Vagina (tissue), 2 donors: ENCODE results near the gene MRPS18B. TPM values are rescaled to one million over a fixed set of nuclear protein-coding genes. Genes with fewer than 3 reads are reported as not detected.

Source experiments
- DNase-seq, 2 donors: peaks; one replicate each; pipeline ENCODE4 v3.0.0-alpha.2; 2017; ENCODE audit errors: extremely low spot score in 2 of 2
- H3K27ac ChIP-seq: fragments of 200-600 bp; sonication (generic); one replicate; pipeline ENCODE4 v1.5.1; 2019
- H3K27me3 ChIP-seq: fragments of 200-600 bp; sonication (generic); one replicate; pipeline ENCODE4 v1.5.1; 2019
- H3K36me3 ChIP-seq, 2 donors: fragments of 200-600 bp; sonication (generic); one replicate each; pipeline ENCODE4 v1.5.1; 2017 to 2019
- H3K4me1 ChIP-seq: fragments of 200-600 bp; sonication (generic); one replicate; pipeline ENCODE4 v1.5.1; 2019
- H3K4me3 ChIP-seq, 2 donors: fragments of 200-600 bp; sonication (generic); 1 replicate in 1 of 2; 2 replicates in 1 of 2; pipeline ENCODE4 v1.5.1; 2016 to 2019
- H3K9me3 ChIP-seq: fragments of 200-600 bp; sonication (generic); one replicate; pipeline ENCODE4 v1.5.1; 2019
- POLR2A ChIP-seq, 2 donors: fragments of 450-650 bp; IDR thresholded peaks; one replicate each; pipeline ENCODE4 v1.6.1; 2017; ENCODE audit warnings: antibody characterized with exemption in 2 of 2, mild to moderate bottlenecking in 2 of 2, moderate library complexity in 2 of 2
- POLR2AphosphoS5 ChIP-seq, 2 donors: sonication (generic); formaldehyde crosslinking; IDR thresholded peaks; one replicate each; pipeline ENCODE4 v1.9.0; 2017; ENCODE audit warnings: antibody characterized with exemption in 2 of 2, mild to moderate bottlenecking in 2 of 2, low read depth in 1 of 2; ENCODE audit not compliant: insufficient read depth in 1 of 2
- intact Hi-C: fragments of 100-400 bp; cut with DNase I; formaldehyde crosslinking; loops from one replicate; pipeline ENCODE4 v1.15.1; 2023
- microRNA counts, 2 donors: library from miRNA; unstranded; fragments of <30 nt; microRNA quantifications; one replicate each; lab custom pipeline; 2016 to 2017
- microRNA-seq: library from miRNA; unstranded; fragments of <30 nt; microRNA quantifications from one replicate; pipeline ENCODE4, GENCODE V29; 2017; ENCODE audit warnings: borderline number of aligned reads, borderline replicate concordance
- small RNA-seq: library from RNA; depleted of rRNA; stranded (forward); fragments of <200 nt; gene quantifications from one replicate; pipeline ENCODE3, GENCODE V24; 2016
- total RNA-seq: library from RNA; depleted of rRNA; stranded (reverse); fragments of >200 nt; gene quantifications from one replicate; pipeline ENCODE4 v1.2.3, GENCODE V29; 2016
- TF ChIP-seq, protein P1 (sequence below), 3 experiments: fragments of 450-650 bp in 2 of 3; fragments of 200-600 bp in 1 of 3; sonication (generic) in 1 of 3; IDR thresholded peaks; one replicate each; pipeline ENCODE4 v1.5.1; 2017 to 2019; ENCODE audit warnings: antibody characterized with exemption in 3 of 3, mild to moderate bottlenecking in 2 of 3, moderate library complexity in 2 of 3

The MRPS18B gene
- total RNA-seq, 1 donor from 2014 or later: 21.6 TPM

GRCh38 chr6:30672445-30673253, 55.0 kb downstream of the MRPS18B start, which contains the start of gene DHX16:
Gene DHX16 (minus strand): TSS chr6:30673006. CDS start chr6:30672841, 165 bp downstream.
- Histone ChIP-seq H3K4me1 (peaks cover 20% of the 10 kb centered on the region), H3K27me3 (no peaks in the 10 kb centered on the region), H3K36me3 (peaks cover 0 to 50% of the 10 kb centered on the region in 2 donors), H3K4me3 (peak within 1 kb of the TSS; percentile 77 to 80), H3K27ac (peak within 1 kb of the TSS; percentile 75), H3K9me3 (no peaks in the 10 kb centered on the region)
- intact Hi-C loops: no loop called here
- TF ChIP-seq POLR2A (IDR thresholded peaks at IDR 0.05) (no peak), POLR2AphosphoS5 (IDR thresholded peaks at IDR 0.05; ENCODE audit: insufficient read depth in 1 of 2, low read depth in 1 of 2) (peak; percentile 87 to 100)
- TF ChIP-seq, protein P1, sequence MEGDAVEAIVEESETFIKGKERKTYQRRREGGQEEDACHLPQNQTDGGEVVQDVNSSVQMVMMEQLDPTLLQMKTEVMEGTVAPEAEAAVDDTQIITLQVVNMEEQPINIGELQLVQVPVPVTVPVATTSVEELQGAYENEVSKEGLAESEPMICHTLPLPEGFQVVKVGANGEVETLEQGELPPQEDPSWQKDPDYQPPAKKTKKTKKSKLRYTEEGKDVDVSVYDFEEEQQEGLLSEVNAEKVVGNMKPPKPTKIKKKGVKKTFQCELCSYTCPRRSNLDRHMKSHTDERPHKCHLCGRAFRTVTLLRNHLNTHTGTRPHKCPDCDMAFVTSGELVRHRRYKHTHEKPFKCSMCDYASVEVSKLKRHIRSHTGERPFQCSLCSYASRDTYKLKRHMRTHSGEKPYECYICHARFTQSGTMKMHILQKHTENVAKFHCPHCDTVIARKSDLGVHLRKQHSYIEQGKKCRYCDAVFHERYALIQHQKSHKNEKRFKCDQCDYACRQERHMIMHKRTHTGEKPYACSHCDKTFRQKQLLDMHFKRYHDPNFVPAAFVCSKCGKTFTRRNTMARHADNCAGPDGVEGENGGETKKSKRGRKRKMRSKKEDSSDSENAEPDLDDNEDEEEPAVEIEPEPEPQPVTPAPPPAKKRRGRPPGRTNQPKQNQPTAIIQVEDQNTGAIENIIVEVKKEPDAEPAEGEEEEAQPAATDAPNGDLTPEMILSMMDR (IDR thresholded peaks at IDR 0.05): peak; percentile 78 to 86 (median 84)
- DNase-seq: peak in 1 of 2 donors; percentile 95

MicroRNAs within 50 kb of the gene (microRNA counts, 767-probe panel; counts per million panel counts)
- 238 to 261 counts per million in 2 donors for microRNA hsa-miR-877-5p (lab: Ali Mortazavi, UCI)

Small RNA genes lying within 50 kb of the gene (microRNA-seq; reads per million reads assigned to microRNA genes)
- 49.3 reads per million, percentile 43 among the genes with 10 or more reads in this experiment for gene MIR877

Small RNA genes lying within 50 kb of the gene (small RNA-seq; reads per million reads assigned to genes)
- 1.4 reads per million, percentile 39 among the genes with 10 or more reads in this experiment for gene MIR877

Other genes with a start within 250 kb of the MRPS18B start
- 618 TPM for gene HLA-E, start 128.3 kb upstream of the MRPS18B start, total RNA-seq
- gene GNL1, start 61.4 kb upstream of the MRPS18B start, total RNA-seq: 24.1 TPM
- gene PRR3, start 60.5 kb upstream of the MRPS18B start, total RNA-seq: 5.9 TPM
- 29.5 TPM for gene ABCF1, start 46.4 kb upstream of the MRPS18B start, total RNA-seq
- 52.5 TPM for gene PPP1R10, start 597 bp upstream of the MRPS18B start, total RNA-seq
- 13.3 TPM for gene ATAT1, start 9.0 kb downstream of the MRPS18B start, total RNA-seq
- gene C6orf136, start 29.3 kb downstream of the MRPS18B start, total RNA-seq: 15.7 TPM
- 24.8 TPM for gene DHX16, start 55.2 kb downstream of the MRPS18B start, total RNA-seq
- gene PPP1R18, start 68.8 kb downstream of the MRPS18B start, total RNA-seq: 42.5 TPM
- gene NRM, start 73.1 kb downstream of the MRPS18B start, total RNA-seq: 6.1 TPM
- gene MDC1, start 99.4 kb downstream of the MRPS18B start, total RNA-seq: 12.3 TPM
- gene TUBB, start 102.5 kb downstream of the MRPS18B start, total RNA-seq: 293 TPM
- 165 TPM for gene FLOT1, start 124.8 kb downstream of the MRPS18B start, total RNA-seq
- 40.5 TPM for gene IER3, start 126.7 kb downstream of the MRPS18B start, total RNA-seq